ENCODE data around the gene NFKBIB.
"Not testable (repeated sequence)": the region's sequence is repeated elsewhere in the genome, so short reads cannot be mapped to it uniquely, and the experiment has no call there.

The NFKBIB gene, protein sequence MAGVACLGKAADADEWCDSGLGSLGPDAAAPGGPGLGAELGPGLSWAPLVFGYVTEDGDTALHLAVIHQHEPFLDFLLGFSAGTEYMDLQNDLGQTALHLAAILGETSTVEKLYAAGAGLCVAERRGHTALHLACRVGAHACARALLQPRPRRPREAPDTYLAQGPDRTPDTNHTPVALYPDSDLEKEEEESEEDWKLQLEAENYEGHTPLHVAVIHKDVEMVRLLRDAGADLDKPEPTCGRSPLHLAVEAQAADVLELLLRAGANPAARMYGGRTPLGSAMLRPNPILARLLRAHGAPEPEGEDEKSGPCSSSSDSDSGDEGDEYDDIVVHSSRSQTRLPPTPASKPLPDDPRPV

DNA sequence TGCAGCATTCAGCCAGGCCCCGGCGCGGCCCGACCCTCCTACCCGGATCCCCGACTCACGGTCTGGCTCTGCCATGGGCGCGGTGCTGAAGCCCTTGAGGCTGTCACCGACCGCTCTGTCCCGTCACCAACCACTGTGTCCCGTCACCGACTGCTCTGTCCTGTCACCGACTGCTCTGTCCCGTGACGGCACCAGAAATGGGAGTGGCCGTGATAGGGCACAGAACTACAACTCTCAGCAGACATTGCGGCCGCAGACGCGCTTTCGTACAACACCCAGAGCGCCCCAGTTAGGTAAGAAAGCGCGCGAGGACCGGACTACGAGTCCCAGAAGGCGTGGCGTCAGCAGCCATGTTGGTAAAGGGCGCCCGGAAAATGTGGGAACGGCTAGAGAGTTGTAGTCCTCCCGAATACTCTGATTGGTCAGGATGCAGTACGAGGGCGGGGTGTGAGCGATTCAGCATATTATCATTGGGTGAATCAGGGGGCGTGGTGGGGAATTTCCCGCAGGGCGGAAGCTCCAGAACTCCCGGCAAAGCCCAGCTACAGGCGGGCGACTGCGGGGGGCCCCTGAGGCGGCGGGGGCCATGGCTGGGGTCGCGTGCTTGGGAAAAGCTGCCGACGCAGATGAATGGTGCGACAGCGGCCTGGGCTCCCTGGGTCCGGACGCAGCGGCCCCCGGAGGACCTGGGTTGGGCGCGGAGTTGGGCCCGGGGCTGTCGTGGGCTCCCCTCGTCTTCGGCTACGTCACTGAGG is at the start of gene NFKBIB, which contains the start of gene SIRT2:
NFKBIB (plus strand) TSS at position 523 of the 755 bp plus-strand sequence; CDS start at position 587, 64 bp downstream.
SIRT2 (minus strand) TSS at position 172 of the 755 bp plus-strand sequence; CDS start at position 75, 97 bp downstream.
- TF ChIP-seq, protein P1, sequence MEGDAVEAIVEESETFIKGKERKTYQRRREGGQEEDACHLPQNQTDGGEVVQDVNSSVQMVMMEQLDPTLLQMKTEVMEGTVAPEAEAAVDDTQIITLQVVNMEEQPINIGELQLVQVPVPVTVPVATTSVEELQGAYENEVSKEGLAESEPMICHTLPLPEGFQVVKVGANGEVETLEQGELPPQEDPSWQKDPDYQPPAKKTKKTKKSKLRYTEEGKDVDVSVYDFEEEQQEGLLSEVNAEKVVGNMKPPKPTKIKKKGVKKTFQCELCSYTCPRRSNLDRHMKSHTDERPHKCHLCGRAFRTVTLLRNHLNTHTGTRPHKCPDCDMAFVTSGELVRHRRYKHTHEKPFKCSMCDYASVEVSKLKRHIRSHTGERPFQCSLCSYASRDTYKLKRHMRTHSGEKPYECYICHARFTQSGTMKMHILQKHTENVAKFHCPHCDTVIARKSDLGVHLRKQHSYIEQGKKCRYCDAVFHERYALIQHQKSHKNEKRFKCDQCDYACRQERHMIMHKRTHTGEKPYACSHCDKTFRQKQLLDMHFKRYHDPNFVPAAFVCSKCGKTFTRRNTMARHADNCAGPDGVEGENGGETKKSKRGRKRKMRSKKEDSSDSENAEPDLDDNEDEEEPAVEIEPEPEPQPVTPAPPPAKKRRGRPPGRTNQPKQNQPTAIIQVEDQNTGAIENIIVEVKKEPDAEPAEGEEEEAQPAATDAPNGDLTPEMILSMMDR (IDR thresholded peaks at IDR 0.05; ENCODE audit: low read depth, low read length) = no peak; the same call in 1 of the 2 replicates
- peak; percentile 97 for DNase-seq (ENCODE audit: extremely low read depth, low read depth)

- TF ChIP-seq, protein P1 (IDR thresholded peaks at IDR 0.05; ENCODE audit: low read depth, low read length) = peak; percentile 5
- no peak for DNase-seq (ENCODE audit: extremely low read depth, low read depth)
Measured at GRCh38 chr19:38850436-38850975, 49.3 kb upstream of the NFKBIB start.

GRCh38 chr19:38850976-38851621 is 48.7 kb upstream of the NFKBIB start:
- DNase-seq (ENCODE audit: extremely low read depth, low read depth) = no peak
- TF ChIP-seq, protein P1 (IDR thresholded peaks at IDR 0.05; ENCODE audit: low read depth, low read length) = 0 out of 2 replicates have a peak, but pooled peaks have one; percentile 0

DNA sequence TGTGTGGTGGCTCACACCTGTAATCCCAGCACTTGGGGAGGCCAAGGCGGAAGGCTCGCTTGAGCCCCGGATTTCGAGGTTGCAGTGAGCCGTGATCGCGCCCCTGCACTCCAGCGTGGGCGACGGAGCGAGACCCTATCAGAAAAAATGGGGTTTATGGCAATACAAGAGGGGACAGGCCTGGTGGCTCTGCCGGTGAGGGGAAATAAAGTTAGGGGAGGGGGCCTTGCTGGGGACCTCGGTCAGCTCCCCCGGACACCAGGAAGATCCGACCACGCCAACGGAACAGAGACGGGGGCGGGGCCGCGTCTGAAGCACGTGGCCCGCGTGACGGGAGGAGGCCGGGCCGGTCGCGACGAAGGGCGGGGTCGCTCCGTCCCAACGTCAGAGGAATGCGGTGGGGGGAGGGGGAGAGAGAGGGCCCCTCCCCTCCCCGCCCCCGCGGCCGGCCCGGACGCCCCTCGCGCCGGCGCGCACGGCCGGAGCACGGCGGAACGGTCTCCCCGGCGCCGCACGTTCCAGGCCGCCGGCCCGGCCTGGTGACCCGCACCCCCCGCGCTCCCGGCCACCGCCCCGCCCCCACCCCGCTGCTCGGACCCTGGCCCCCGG is 48.0 kb upstream of the NFKBIB start:
- TF ChIP-seq, protein P1 (IDR thresholded peaks at IDR 0.05; ENCODE audit: low read depth, low read length) = no peak
- DNase-seq (ENCODE audit: extremely low read depth, low read depth) = peak; percentile 84

GRCh38 chr19:38852231-38853044 is 47.3 kb upstream of the NFKBIB start:
- TF ChIP-seq, protein P1 (IDR thresholded peaks at IDR 0.05; ENCODE audit: low read depth, low read length) = no peak; the same call in 1 of the 2 replicates
- no peak for DNase-seq (ENCODE audit: extremely low read depth, low read depth)

- no peak for DNase-seq (ENCODE audit: extremely low read depth, low read depth)
- TF ChIP-seq, protein P1 (IDR thresholded peaks at IDR 0.05; ENCODE audit: low read depth, low read length) = no peak
Measured at GRCh38 chr19:38853214-38853613, 46.6 kb upstream of the NFKBIB start.

DNA sequence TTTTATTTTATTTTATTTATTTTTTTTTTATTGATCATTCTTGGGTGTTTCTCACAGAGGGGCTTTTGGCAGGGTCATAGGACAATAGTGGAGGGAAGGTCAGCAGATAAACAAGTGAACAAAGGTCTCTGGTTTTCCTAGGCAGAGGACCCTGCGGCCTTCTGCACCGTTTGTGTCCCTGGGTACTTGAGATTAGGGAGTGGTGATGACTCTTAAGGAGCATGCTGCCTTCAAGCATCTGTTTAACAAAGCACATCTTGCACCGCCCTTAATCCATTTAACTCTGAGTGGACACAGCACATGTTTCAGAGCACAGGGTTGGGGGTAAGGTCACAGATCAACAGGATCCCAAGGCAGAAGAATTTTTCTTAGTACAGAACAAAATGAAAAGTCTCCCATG is 44.8 kb upstream of the NFKBIB start:
- not testable (repeated sequence) for DNase-seq (ENCODE audit: extremely low read depth, low read depth)

- not testable (repeated sequence) for DNase-seq (ENCODE audit: extremely low read depth, low read depth)
Measured at GRCh38 chr19:38855751-38856150, 44.0 kb upstream of the NFKBIB start.
